HFF-Myc (cell line): ENCODE measurements around the gene MARK3.

Experiments used
- DNase-seq: peaks from one replicate; pipeline ENCODE4 v3.0.0-alpha.2; 2011; ENCODE audit warnings: low read depth; ENCODE audit errors: extremely low read depth
- H3K4me3 ChIP-seq: replicated peaks from 2 replicates; pipeline ENCODE4 v1.5.1; 2011; ENCODE audit warnings: low read depth, mild to moderate bottlenecking, control low read depth, low read length
- TF ChIP-seq, protein P1 (sequence below): IDR thresholded peaks from 2 replicates; pipeline ENCODE4 v1.5.1; 2012; ENCODE audit warnings: mild to moderate bottlenecking, low read depth, low read length, control low read depth; ENCODE audit errors: missing control alignments

MARK3 gene

DNA sequence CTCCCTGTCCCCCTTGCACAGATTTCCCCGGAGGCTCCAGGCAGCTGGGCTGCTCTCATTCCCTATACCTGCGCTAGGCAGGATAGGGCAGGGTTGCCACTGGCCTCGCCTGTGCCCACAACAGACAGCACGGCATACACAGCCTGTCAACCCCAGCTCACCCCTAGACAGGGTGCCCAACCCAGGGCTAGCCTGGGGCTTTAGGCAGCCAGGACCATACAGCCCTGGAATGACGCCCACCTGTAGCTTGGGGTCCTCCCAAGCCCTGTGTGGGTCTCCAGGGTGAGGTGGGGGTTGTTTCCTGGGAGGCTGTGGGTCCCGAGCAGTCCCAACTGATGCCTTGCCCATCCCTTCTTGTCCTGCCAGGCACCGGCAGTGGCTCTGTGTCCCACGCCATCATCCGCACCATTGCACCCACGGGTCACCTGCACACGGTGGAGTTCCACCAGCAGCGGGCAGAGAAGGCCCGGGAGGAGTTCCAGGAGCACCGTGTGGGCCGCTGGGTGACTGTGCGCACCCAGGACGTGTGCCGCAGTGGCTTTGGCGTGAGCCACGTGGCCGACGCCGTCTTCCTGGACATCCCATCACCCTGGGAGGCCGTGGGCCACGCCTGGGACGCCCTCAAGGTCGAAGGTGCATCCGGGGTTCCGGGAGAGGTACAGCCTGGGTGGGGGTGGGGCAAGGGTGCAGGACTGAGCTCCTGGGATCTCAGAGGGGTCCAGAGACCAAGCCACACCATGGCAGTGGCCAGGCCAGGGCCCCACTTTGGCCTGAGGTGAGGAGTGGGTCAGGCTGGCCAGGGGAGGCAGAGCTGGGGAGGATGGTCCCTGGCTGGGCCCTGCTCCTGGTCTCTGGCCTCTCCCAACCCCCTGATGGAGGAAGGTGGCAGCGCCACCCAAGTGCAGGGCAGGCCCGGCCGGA lies 147.3 kb downstream of the MARK3 start:
- no peak overlapping the region for H3K4me3 ChIP-seq
- DNase-seq, result no peak
- TF ChIP-seq, protein P1, sequence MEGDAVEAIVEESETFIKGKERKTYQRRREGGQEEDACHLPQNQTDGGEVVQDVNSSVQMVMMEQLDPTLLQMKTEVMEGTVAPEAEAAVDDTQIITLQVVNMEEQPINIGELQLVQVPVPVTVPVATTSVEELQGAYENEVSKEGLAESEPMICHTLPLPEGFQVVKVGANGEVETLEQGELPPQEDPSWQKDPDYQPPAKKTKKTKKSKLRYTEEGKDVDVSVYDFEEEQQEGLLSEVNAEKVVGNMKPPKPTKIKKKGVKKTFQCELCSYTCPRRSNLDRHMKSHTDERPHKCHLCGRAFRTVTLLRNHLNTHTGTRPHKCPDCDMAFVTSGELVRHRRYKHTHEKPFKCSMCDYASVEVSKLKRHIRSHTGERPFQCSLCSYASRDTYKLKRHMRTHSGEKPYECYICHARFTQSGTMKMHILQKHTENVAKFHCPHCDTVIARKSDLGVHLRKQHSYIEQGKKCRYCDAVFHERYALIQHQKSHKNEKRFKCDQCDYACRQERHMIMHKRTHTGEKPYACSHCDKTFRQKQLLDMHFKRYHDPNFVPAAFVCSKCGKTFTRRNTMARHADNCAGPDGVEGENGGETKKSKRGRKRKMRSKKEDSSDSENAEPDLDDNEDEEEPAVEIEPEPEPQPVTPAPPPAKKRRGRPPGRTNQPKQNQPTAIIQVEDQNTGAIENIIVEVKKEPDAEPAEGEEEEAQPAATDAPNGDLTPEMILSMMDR, result no peak

DNA sequence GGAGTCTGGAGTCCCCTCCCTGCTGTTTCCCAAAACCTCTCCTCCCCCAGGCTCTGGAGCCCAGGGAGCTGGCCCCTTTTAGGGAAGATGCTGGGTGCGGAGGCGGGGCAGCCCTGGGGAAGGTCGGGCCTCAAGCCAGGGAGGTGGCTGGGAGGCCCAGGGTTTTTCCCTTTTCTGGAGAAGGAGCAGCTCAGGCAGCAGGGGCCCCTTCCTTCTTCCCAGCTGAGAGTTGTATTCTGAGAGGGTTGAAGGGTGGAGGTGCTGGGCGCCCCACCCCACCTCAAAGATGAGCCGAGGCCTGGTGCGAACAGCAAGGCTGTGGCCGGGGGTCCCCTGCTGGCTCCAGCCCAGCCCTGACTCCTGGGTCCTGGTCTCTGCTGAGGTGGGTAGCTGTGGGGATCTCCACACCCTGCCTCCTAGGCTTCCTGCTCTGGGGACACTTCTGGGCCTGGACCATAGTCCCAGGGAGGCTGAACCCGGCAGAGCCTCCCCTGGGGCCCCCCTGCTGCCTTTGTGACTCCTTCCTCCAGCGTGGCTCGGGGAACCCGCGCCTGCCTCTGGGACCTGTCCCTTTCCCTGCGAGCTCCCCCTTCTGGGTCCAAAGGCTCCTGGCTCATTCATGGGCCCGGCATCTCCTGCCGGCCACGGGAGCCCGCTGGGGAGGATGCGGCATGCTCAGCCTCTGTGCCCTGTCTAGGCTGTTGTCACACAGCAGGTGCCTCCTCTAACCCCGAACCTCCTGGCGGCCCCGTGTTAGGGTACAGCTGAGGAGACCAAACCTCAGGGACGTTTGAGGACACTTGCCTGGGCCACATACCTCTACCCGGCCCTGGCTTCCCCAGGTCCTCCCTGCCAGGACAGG lies 148.2 kb downstream of the MARK3 start:
- TF ChIP-seq, protein P1, result no peak
- no peak for DNase-seq

DNA sequence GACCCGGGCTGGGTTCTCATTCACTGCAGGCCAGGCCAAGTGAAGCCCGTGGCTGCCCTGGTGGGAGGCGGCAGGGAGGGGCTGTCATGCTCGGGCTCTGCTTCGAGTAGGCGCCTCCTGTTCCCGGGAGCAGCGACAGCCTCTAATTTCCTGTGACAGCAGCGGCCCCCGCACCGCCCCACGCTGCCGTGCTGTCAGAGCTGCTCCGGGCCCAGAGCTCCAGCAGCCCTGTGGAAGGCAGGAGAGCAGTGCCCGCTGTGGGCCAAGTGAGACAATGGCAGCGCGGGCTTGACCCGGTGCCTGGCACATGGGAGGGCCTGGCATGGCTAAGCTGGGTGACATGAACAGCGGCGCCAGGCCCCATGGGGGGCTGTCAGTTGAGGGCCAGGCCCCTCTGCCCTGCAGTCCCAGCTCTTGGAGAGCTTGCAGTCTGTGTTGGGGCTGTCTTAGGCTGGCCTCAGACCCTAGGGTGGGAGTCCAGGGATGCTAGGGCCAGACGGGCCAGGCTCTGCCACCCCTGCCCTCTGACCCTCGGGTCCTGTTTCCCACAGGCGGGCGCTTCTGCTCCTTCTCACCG lies 148.9 kb downstream of the MARK3 start:
- no peak overlapping the region for H3K4me3 ChIP-seq
- TF ChIP-seq, protein P1, result no peak
- DNase-seq, result no peak

More for the DNA sequence above, 148.2 kb downstream of the MARK3 start:
- H3K4me3 ChIP-seq, result no peak overlapping the region

DNA sequence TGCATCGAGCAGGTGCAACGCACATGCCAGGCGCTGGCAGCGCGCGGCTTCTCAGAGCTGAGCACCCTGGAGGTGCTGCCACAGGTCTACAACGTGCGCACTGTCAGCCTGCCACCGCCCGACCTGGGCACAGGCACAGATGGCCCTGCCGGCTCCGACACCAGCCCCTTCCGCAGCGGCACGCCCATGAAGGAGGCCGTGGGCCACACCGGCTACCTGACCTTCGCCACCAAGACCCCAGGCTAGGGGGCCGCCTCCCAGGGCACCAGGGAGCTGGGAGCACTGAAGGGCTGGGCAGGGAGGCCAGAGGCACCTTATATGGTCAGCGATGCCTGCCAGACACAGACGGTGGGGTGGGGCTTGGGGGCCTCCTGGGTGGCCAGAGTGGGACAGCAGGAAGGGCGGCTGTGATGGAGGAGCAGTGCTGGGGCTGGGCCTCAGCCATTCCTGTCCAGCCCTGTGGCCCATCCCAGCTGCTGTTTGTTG lies 149.4 kb downstream of the MARK3 start:
- DNase-seq, result no peak
- H3K4me3 ChIP-seq, result no peak overlapping the region
- TF ChIP-seq, protein P1, result no peak

DNA sequence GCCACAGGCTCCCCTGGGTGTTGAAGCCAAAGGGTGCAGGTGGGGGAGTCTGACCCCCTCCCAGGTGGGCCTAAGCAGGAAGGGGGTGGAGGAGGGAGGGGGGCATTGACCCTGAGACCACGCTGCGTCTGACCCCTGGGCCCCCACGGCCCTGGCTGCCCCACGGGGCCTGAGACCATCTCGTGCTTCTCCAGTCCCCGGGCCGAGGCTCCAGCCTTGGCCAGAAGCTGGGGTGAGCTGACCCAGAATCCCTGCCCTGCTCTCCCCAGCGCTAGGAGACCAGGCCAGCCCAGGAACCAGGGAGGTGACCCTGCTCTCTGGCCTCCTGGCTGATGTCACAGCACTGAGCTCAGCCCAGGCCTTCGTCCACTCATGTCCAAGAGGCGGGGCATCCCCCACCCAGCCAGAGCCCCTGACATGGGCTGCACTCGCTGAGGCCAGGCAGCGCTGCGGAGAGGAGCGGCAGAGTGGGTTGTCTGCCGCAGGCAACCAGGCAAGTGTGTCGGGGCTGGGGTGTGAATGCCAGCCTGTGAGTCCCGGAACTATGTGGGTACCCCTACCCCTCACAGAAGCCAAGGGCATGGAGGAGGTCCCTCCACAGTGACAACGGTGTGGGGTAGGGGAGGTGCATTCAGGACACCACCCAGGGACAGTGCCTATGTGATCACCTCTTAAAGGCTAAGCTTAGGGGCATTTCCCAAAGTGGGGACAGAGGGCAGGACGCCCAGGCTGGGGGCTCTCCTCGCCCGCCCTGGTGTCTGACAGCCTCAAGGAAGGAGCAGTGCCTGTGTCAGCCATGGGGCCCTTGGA lies 150.1 kb downstream of the MARK3 start:
- TF ChIP-seq, protein P1, result no peak
- no peak for DNase-seq
- H3K4me3 ChIP-seq, result no peak overlapping the region
